ENCODE results near the gene SLC39A3. TPM values are rescaled to one million over a fixed set of nuclear protein-coding genes. Genes with fewer than 3 reads are reported as not detected.

The SLC39A3 gene
- total RNA-seq, 1 experiment from 2014 or later = 41.4 TPM

DNA sequence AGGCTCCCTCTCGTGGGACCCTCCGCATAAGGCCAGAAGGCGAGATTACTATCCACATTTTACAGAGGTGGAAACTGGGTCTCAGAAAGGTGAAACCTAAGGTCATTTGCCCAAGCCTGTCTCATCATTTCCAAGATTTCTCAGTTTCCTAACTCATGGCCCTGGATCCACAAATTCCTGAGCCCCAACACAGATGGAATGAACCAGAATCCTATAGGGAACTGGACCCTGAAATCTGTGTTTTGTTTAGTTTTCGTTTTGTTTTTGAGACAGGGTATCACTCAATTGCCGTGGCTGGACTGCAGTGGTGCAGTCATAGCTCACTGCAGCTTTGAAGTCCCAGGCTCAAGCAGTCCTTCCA, 36.8 kb downstream of the SLC39A3 start:
- no peak for DNase-seq (ENCODE audit: low read depth)

DNA sequence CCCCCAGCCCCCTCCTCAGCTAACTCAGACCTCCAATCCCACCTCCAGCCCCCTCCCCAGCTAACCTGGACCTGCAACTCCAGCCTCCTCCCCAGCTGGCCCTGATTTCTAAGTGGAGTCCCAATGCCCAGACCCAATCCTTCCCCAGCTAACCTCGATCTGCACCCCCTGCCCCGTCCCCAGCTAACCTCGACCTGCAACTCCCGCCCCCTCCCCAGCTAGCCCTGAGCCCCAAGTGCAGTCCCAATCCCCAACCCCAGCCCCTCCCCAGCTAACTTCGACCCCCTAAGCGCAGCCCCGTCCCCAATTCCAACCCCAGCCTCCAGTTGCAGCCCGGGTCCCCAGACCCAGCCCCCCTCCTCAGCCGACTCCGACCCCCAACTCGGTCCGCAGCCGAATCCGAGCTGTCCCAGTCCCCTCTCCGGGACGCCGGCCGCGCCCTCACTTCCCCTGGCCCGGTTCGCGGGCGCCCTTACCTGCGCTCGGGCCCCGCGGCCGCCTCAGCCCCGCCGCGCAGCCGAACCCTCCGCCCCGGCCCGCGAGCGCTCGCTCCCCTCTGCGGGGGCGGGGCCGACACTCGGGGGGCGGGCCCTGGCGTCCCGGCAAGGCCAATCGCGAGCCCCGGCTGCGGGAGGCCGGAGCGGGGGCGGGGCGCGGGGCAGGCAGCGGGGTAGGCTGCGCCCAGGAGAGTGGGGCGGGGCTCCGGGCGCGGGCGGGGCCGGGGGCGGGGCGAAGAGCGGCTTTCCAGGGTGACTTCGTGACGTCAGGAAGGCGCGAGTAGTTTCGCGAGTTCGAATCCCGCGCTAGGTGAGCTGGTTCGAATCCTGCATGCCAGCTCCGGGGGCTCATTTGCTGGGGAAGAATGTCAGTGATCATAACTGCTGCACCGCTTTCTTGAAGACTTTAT, 37.4 kb downstream of the SLC39A3 start, which contains the start of gene GNG7:
GNG7 (minus strand) TSS at position 525 of the 907 bp plus-strand sequence. CDS start 182,006 bp downstream, outside the sequence.
- DNase-seq (ENCODE audit: low read depth) = peak; percentile 96

DNA sequence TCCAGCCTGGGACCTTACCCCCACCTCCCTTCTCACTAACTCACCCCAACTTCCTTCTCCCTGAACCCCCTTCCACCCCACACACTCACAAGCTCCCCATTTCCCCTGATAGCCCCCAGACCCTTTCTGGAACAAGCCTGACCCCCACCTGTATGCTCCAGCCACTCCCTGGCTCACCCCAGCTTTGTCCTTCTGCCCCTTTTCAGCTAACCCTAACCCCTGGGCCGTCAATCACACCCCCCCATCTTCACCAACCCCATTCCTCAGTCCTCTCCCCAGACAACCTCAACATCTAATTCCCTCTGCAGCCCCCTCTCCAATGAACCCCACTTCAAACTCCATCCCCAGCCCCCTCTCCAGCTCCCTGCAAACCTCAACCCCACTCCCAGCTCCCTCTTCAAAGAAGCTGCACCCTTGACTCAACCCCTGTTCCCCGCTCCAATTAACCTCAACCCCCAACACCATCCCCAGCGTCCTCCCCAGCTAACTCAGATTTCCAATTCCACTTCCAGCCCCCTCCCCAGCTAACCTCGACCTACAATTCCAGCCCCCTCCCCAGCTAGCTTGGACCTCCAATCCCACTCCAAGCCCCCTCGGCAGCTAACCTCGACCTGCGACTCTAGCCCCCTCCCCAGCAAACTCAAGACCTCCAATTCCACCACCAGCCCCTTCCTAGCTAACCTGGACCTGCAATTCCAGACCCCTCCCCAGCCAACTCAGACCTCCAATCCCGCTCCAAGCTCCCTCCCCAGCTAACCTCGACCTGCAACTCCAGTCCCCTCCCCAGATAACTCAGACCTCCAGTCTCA, 38.3 kb downstream of the SLC39A3 start:
- DNase-seq (ENCODE audit: low read depth) = no peak

DNA sequence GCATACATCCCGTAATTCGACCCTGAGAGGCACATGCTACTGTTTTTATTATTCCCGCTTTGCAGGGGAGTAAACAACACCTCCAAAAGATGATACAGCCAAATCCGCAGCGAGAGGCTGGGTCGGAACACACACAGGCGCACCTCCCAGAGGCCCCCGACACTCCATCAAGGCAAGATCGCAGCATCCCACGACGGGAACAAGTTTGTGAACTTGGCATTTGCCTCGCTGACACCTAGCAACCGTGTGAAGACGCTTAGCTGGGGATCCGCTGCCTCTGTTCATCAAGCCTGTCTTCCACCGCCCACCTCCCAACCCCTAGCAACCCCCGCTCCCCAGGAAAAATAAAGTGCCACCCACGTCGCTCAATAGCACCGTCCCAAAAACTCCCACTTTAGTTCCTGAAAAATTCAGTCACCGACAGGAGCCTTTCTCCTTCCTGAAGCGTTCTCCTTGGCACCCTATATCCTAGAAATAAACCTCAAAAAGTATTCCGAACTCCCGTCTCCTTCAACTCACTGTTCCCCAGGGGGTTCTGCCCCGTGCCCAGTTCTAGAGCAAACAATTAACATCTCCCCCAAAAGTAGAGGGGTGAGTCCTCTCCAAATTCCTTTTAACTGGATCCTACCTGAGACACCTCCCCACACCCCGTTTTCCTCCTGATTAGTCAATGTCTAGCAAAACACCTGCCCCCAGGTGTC, 39.0 kb downstream of the SLC39A3 start:
- DNase-seq (ENCODE audit: low read depth) = no peak

DNA sequence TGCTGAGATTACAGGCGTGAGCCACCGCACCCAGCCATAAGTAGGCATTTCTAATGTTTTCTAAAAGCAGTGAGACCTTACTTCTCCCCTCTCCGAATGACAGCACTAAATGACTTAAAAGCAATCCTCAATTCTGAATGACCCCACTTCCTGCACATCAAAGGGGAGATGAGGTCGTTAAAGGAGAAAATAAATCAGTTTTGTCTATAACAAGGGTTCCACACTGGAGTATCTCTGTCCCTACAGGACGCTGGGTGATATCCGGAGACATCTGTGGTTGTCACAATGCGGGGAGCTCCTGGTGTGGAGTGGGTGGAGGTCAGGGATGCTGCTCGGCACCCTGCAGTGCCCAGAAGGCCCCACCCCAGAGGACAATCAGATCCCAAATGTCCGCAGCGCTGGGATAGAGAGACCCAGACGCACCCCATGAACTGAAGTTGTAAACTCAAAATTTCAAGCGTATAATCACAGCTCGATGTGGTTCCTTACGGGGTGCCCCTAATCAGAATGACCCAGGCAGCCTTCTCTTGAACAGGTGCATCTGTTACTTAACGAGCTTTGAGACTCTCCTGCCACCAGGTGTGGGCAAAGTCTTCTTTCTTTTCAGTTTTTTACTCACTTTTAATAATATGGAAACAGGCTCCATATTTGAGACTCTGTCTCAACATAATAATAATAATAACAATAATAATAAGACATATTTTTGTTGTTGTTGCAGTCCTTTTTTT, 40.2 kb downstream of the SLC39A3 start:
- no peak for DNase-seq (ENCODE audit: low read depth)

DNA sequence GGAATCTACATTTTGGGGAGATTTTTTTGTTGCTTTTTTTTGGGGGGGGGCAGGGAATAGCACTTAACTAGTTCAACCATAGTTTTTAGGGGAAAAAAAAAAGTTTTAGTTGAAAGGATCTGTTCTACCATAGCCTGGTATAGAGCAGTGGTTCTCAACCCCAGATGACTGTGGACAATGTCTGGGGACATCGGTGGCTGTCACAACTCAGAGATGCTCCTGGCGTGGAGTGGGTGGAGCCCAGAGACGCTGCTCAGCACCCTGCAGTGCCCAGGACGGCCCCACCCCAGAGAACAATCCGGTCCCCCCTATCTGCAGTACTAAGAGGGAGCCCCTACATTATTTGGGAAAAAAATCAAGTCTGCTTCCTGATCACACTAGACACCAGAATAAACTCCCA, 45.6 kb downstream of the SLC39A3 start:
- no peak for DNase-seq (ENCODE audit: low read depth)

DNA sequence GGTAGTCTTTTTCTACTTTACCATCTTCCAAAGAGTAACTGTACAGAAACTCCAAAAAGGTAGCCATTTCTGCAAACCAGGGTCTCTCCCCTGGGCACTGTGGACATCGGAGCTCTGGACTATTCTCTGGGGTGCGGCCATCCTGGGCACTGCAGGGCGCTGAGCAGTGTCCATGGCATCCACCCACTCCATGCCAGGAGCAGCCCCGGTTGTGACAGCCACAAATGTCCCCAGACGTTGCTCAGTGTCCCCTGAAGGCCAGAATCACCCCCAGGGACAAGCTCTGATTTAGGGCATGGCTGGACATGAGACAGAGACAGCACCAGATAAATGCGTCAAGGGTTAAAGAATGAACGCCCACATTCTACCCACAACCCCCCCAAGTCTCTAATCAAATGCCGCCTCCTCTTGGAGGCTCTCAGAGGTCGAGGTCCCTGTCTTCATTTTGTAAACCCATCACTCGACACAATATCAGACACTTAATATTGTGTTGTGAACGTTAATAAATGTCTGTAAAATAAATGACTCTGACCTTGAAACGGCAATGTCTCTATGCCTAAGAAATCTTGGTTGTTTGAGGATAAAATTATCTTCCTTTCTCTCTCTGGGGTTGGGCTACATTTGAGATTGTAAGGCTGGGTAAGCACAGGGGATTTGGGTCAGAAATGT, 46.2 kb downstream of the SLC39A3 start:
- no peak for DNase-seq (ENCODE audit: low read depth)

DNA sequence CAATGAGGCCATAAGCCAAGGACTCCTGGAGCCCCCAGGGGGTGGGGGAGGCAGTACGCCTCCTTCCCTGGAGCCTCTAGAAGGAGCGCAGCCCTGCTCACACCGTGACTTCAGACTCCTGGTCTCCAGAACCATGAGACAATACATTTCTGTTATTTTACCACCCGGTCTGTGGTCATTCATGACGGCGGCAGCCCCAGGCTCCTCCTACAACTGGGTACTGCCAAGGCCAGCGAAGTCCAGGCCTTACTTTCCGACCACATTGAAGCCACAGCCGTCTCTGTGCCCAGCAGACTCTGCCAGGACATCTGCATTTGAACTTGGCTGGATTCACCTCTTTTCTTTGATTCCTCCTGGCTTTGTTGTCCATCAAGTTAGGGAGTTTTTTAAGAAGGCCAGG, 47.9 kb downstream of the SLC39A3 start:
- DNase-seq (ENCODE audit: low read depth) = no peak

DNA sequence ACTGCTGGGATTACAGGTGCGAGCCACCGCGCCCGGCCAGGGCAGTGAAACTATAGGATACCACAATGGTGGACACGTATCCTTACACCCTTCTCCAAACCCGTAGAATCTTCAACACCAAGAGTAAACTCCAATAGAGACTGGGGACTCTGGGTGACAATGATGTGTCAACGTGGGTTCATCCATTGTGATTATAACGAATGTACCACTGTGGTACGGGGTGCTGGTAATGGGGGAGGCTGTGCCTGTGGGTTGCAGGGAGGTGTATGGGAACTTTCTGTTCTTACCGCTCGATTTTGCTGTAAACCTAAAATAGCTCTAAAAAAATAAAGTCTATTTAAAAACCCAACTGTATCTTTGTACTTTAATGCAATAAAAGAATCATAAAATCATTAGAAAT, 49.0 kb downstream of the SLC39A3 start:
- DNase-seq (ENCODE audit: low read depth) = no peak

DNA sequence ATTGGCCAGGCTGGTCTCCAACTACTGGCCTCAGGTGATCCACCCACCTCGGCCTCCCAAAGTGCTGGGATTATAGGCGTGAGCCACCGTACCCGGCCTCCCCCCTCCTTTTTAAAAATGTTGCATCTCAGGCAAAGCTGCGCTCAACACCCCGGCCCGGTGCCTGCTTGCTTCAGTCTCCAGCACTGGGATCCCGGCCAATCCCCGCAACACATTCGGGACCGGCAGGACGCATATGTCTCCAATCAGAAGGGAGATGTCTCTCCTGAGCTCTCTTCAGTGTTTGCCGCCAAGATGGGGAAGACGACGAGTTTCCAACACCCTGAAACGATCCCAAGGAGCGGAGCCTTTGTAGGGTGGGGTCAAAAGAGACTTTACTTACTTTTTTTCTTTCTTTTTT, 53.5 kb downstream of the SLC39A3 start:
- DNase-seq (ENCODE audit: low read depth) = no peak

DNA sequence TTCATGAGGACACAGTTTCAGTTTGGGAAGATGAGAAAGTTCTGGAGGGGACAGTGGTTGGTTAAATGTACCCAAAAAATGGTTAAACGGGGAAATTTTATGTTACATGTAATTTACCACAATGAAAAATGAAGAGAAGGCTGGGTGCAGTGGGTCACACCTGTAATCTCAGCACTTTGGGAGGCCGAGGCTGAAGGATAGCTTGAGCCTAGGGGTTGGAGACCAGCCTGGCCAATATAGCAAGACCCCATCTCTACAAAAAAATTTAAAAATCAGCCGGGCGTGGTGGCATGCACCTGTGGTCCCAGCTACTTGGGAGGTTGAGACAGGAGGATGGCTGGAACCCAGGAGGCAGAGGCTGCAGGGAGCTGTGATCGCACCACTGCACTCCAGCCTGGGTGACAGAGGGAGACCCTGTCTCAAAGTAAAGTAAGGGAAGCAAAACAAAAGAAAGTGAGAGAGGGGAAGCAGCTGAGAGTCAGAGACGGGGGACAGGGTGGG, 54.6 kb downstream of the SLC39A3 start:
- no peak for DNase-seq (ENCODE audit: low read depth)

DNA sequence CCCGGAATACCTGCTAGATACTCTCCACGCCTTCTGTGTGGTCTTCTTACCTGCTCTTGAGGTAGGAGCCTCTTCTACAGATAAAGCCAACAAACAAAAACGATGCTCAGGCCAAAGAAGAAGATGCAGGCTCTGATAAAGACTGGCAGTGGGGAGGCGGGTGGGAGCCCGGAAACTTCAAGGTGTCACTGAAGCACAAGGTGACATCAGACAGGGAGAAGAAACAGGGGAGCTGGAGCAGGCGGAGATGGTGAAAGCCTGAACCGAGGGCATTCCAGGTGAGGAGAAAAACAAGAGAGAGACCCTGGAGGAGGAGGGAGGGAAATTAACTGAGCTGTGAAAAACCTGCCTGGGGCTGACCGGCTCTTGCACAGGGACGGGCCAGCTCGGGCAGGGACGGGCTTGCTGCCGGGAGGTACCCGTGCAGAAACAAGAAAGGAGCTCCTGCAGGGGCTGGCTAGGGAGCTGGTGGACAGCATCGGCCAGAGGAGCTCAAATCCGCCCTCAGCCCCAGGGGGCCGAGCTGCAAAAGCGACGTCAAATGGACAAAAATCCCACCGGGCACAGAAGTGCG, 56.3 kb downstream of the SLC39A3 start:
- no peak for DNase-seq (ENCODE audit: low read depth)

Other genes starting within 250 kb of the SLC39A3 start
- gene GNG7, start 37.3 kb downstream of the SLC39A3 start, total RNA-seq (2014; rRNA removed; shearing (Covaris generic)) = 0.23 and 0.33 TPM in 2 replicates
- 0.63 and 1.5 TPM in 2 replicates for gene DIRAS1, start 18.6 kb downstream of the SLC39A3 start, total RNA-seq (2014; rRNA removed; shearing (Covaris generic))
- 81.5 and 91.2 TPM in 2 replicates for gene SGTA, start 43.3 kb upstream of the SLC39A3 start, total RNA-seq (2014; rRNA removed; shearing (Covaris generic))
- gene THOP1, start 45.5 kb upstream of the SLC39A3 start, total RNA-seq (2014; rRNA removed; shearing (Covaris generic)) = 240 and 251 TPM in 2 replicates
- 1.7 and 1.9 TPM in 2 replicates for gene ZNF554, start 79.9 kb upstream of the SLC39A3 start, total RNA-seq (2014; rRNA removed; shearing (Covaris generic))
- 3.4 and 4.3 TPM in 2 replicates for gene ZNF555, start 101.5 kb upstream of the SLC39A3 start, total RNA-seq (2014; rRNA removed; shearing (Covaris generic))
- gene ZNF556, start 127.3 kb upstream of the SLC39A3 start, total RNA-seq (2014; rRNA removed; shearing (Covaris generic)) = under 0.01 and 0.09 TPM in 2 replicates
- gene ZNF57, start 160.9 kb upstream of the SLC39A3 start, total RNA-seq (2014; rRNA removed; shearing (Covaris generic)) = 5.0 TPM in 2 replicates
- gene ZNF77, start 205.0 kb upstream of the SLC39A3 start, total RNA-seq (2014; rRNA removed; shearing (Covaris generic)) = 2.5 and 5.0 TPM in 2 replicates
- 0.69 and 12.3 TPM in 2 replicates for gene TLE6, start 237.5 kb upstream of the SLC39A3 start, total RNA-seq (2014; rRNA removed; shearing (Covaris generic))